ENCODE results near the gene ERP27. TPM values are rescaled to one million over a fixed set of nuclear protein-coding genes. Genes with fewer than 3 reads are reported as not detected.

Gene ERP27
- total RNA-seq (11.0 TPM), polyA plus RNA-seq (ENCODE audit: insufficient read depth, low read depth, low replicate concordance) (35.3 TPM)
- long read RNA-seq, donor 1 = 0 reads
- long read RNA-seq, donor 2, partial matches to known transcripts = 0 of 2 reads
- long read RNA-seq, donor 2, other reads (novel, unspliced or antisense) = 0 of 2 reads
- long read RNA-seq, donor 3, partial matches to known transcripts = 15 of 15 reads
- long read RNA-seq, donor 3, other reads (novel, unspliced or antisense) = 0 of 15 reads
- long read RNA-seq, donor 4, partial matches to known transcripts = 0 of 2 reads
- long read RNA-seq, donor 4, other reads (novel, unspliced or antisense) = 0 of 2 reads
- long read RNA-seq, donor 5 = 0 reads
- long read RNA-seq, donor 6, transcript ERP27-201 (7 exons, 2,096 nt) = major isoform, 6 of 21 reads
- long read RNA-seq, donor 6, partial matches to known transcripts = 15 of 21 reads
- long read RNA-seq, donor 6, other reads (novel, unspliced or antisense) = 0 of 21 reads
- long read RNA-seq, donor 7, partial matches to known transcripts = 5 of 7 reads
- long read RNA-seq, donor 7, other reads (novel, unspliced or antisense) = 0 of 7 reads
- long read RNA-seq, donor 8, partial matches to known transcripts = 5 of 5 reads
- long read RNA-seq, donor 8, other reads (novel, unspliced or antisense) = 0 of 5 reads
- long read RNA-seq, donor 9 = 0 reads
- long read RNA-seq, donor 10, partial matches to known transcripts = 6 of 6 reads
- long read RNA-seq, donor 10, other reads (novel, unspliced or antisense) = 0 of 6 reads

DNA sequence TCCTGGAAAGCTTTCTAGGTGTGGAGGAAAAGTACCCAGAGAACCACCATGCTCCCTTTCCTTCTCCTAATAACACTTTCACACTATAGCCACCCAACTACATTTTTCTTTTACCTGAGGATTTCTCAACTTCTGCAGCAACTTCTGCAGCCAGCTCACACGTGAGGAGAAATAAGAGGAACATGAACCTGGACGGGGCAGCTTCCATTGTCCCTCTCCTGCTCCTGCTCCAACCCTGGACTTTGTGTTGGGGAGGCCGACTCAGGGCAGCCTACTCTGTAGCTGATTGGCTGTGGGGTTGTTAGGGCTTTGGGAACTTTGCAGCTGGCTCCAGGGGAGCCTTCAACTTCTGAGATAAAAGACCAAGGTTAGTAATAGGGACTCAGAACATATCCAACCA lies at the start of gene ERP27:
ERP27 (minus strand) TSS at position 237 of the 400 bp plus-strand sequence; CDS start at position 208, 29 bp downstream.
- peaks cover 0 to 3% (median 0%) of the 10 kb centered on the region in 3 donors for H3K36me3 ChIP-seq (ENCODE audit: control insufficient read depth in 2 of 3, insufficient read depth in 3 of 3, low read length in 3 of 3)
- FAIRE-seq (no peak), DNase-seq (no peak)
- H3K9ac ChIP-seq (ENCODE audit: low read length in 3 of 3) = no peak within 1 kb of the TSS
- no peak for TF ChIP-seq CTCF (IDR thresholded peaks at IDR 0.05; ENCODE audit: borderline replicate concordance, extremely low read depth, insufficient read depth)
- no peaks in the 10 kb centered on the region for H3K9me3 ChIP-seq (ENCODE audit: control insufficient read depth in 2 of 3, insufficient read depth in 1 of 3, low read length in 3 of 3)
- intact Hi-C loops (cut with DNase I) = no loop called here
- no peak within 1 kb of the TSS for H3K4me3 ChIP-seq (ENCODE audit: low read length in 3 of 3)
- H3K4me1 ChIP-seq (ENCODE audit: control insufficient read depth in 2 of 3, insufficient read depth in 2 of 3, low read depth in 1 of 3, low read length in 3 of 3) = peaks cover 7 to 12% (median 9%) of the 10 kb centered on the region in 3 donors
- H3K27me3 ChIP-seq (ENCODE audit: control insufficient read depth, insufficient read depth, low read length) = no peaks in the 10 kb centered on the region
- no peak within 1 kb of the TSS for H3K27ac ChIP-seq (ENCODE audit: low read depth in 2 of 2, low read length in 2 of 2)

GRCh38 chr12:14988035-14988434 lies 49.7 kb upstream of the ERP27 start:
- H3K4me3 ChIP-seq (ENCODE audit: low read length in 3 of 3) = no peak overlapping the region
- no peak for FAIRE-seq
- intact Hi-C loops (cut with DNase I) = no loop called here

GRCh38 chr12:14986449-14986848 lies 48.1 kb upstream of the ERP27 start:
- no peaks in the 10 kb centered on the region for H3K9me3 ChIP-seq (ENCODE audit: control insufficient read depth in 2 of 3, insufficient read depth in 1 of 3, low read length in 3 of 3)
- H3K4me3 ChIP-seq (ENCODE audit: low read length in 3 of 3) = no peak overlapping the region
- peaks cover 0 to 2% (median 0%) of the 10 kb centered on the region in 3 donors for H3K4me1 ChIP-seq (ENCODE audit: control insufficient read depth in 2 of 3, insufficient read depth in 2 of 3, low read depth in 1 of 3, low read length in 3 of 3)
- no peaks in the 10 kb centered on the region for H3K36me3 ChIP-seq (ENCODE audit: control insufficient read depth in 2 of 3, insufficient read depth in 3 of 3, low read length in 3 of 3)
- intact Hi-C loops (cut with DNase I) = no loop called here
- DNase-seq (no peak), FAIRE-seq (no peak)
- no peaks in the 10 kb centered on the region for H3K27me3 ChIP-seq (ENCODE audit: control insufficient read depth, insufficient read depth, low read length)
- H3K27ac ChIP-seq (ENCODE audit: low read depth in 2 of 2, low read length in 2 of 2) = no peak overlapping the region
- no peak for TF ChIP-seq CTCF (IDR thresholded peaks at IDR 0.05; ENCODE audit: borderline replicate concordance, extremely low read depth, insufficient read depth)
- no peak overlapping the region for H3K9ac ChIP-seq (ENCODE audit: low read length in 3 of 3)

More at GRCh38 chr12:14988035-14988434, 49.7 kb upstream of the ERP27 start:
- TF ChIP-seq CTCF (IDR thresholded peaks at IDR 0.05; ENCODE audit: borderline replicate concordance, extremely low read depth, insufficient read depth) = no peak
- Histone ChIP-seq H3K4me1 (ENCODE audit: control insufficient read depth in 2 of 3, insufficient read depth in 2 of 3, low read depth in 1 of 3, low read length in 3 of 3) (peaks cover 0 to 2% (median 0%) of the 10 kb centered on the region in 3 donors), H3K9me3 (ENCODE audit: control insufficient read depth in 2 of 3, insufficient read depth in 1 of 3, low read length in 3 of 3) (no peaks in the 10 kb centered on the region), H3K36me3 (ENCODE audit: control insufficient read depth in 2 of 3, insufficient read depth in 3 of 3, low read length in 3 of 3) (no peaks in the 10 kb centered on the region), H3K27ac (ENCODE audit: low read depth in 2 of 2, low read length in 2 of 2) (no peak overlapping the region), H3K27me3 (ENCODE audit: control insufficient read depth, insufficient read depth, low read length) (no peaks in the 10 kb centered on the region), H3K9ac (ENCODE audit: low read length in 3 of 3) (no peak overlapping the region)
- no peak for DNase-seq
